ENCODE measurements around the gene COQ9.

- TF ChIP-seq POLR2A (IDR thresholded peaks at IDR 0.05) (no peak), CTCF (IDR thresholded peaks at IDR 0.05) (no peak)
Measured at GRCh38 chr16:57489229-57489628, 42.0 kb downstream of the COQ9 start.
